Measurements from ENCODE around the gene IGSF11. TPM values are rescaled to one million over a fixed set of nuclear protein-coding genes. Genes with fewer than 3 reads are reported as not detected.

IGSF11 gene
- total and polyA plus RNA-seq, 9 of the 15 experiments (the other 6 are each of a cell fraction or from before 2014, with no cell fraction given) = 1.2 to 2.8 (median 1.7) TPM

GRCh38 chr3:118938183-118938961, 96.3 kb downstream of the IGSF11 start:
- 3% methylated on average over 5 of the region's 5 CpGs for WGBS (ENCODE audit: insufficient coverage, low coverage, missing lambda C conversion rate)
- no peaks in the 10 kb centered on the region for H3K27me3 ChIP-seq (ENCODE audit: control insufficient read depth in 2 of 2, insufficient read depth in 2 of 2, low read length in 2 of 2)
- H3K4me2 ChIP-seq (ENCODE audit: insufficient read depth, low read length) = peak overlapping the region; percentile 32; the same call in 1 of the 2 replicates
- no TSS peak for BruUV-seq (replicated peaks)
- H4K20me1 ChIP-seq (replicated peaks; ENCODE audit: control insufficient read depth, insufficient read depth, low read length) = no peaks in the 10 kb centered on the region
- no peaks in the 10 kb centered on the region for H3K9me1 ChIP-seq (ENCODE audit: control insufficient read depth, insufficient read depth, low read length)
- FAIRE-seq (peak; percentile 84), ATAC-seq (peak; percentile 69), DNase-seq (ENCODE audit: extremely low read depth in 1 of 4, low spot score in 3 of 4) (peak in 2 of 4 experiments; percentile 37 to 54)
- H3K4me1 ChIP-seq (replicated peaks in 1 of 2; ENCODE audit: control insufficient read depth in 2 of 2, insufficient read depth in 2 of 2, low read length in 2 of 2) = peaks cover 0 to 39% of the 10 kb centered on the region in 2 experiments; a peak in 4 of 5 replicates
- no peak overlapping the region for H3K4me3 ChIP-seq
- in situ Hi-C loops (cut with MboI) (no loop called here), intact Hi-C loops (cut with micrococcal nuclease) (no loop called here)
- H3K9ac ChIP-seq (ENCODE audit: insufficient read depth in 1 of 2, low read depth in 2 of 2, low read length in 2 of 2) = peak overlapping the region in 1 of 2 experiments; percentile 8; a peak in 1 of 4 replicates
- peak overlapping the region; percentile 72 for H3K27ac ChIP-seq (ENCODE audit: extremely low read depth, low read depth, low read length)
- peak overlapping the region; percentile 53 for H2AFZ ChIP-seq (ENCODE audit: low read depth, low read length)
- POLR2A ChIA-PET = no interaction called here
- no peaks in the 10 kb centered on the region for H3K9me3 ChIP-seq (replicated peaks; ENCODE audit: control insufficient read depth, insufficient read depth, low read depth, low read length)
- no peaks in the 10 kb centered on the region for H3K79me2 ChIP-seq (ENCODE audit: control insufficient read depth, insufficient read depth, low read length)
- CTCF ChIA-PET (ENCODE audit: low intra/inter-chr PET ratio) = no interaction called here
- no peaks in the 10 kb centered on the region for H3K36me3 ChIP-seq (ENCODE audit: control insufficient read depth, insufficient read depth, low read length)
- peak; percentile 71 for TF ChIP-seq MEIS2 (IDR thresholded peaks at IDR 0.05; ENCODE audit: partially characterized antibody)
- no peak for TF ChIP-seq THAP7 (CRISPR knock-in tag; IDR thresholded peaks at IDR 0.05)
- peak; percentile 43 for TF ChIP-seq NCOR1 (IDR thresholded peaks at IDR 0.05)
- 0 out of 2 replicates have a peak, but pooled peaks have one; percentile 39 for TF ChIP-seq BACH1 (tag; IDR thresholded peaks at IDR 0.05)
- TF ChIP-seq KLF10 (CRISPR knock-in tag; IDR thresholded peaks at IDR 0.05) = no peak
- no peak for TF ChIP-seq DEAF1 (CRISPR knock-in tag; IDR thresholded peaks at IDR 0.05)
- no peak for TF ChIP-seq PATZ1 (CRISPR knock-in tag; IDR thresholded peaks at IDR 0.05; ENCODE audit: borderline replicate concordance)
- TF ChIP-seq ZNF274 (IDR thresholded peaks at IDR 0.05; ENCODE audit: borderline replicate concordance, low read depth, low read length) = no peak
- TF ChIP-seq ZNF695 (CRISPR knock-in tag; IDR thresholded peaks at IDR 0.05) = no peak
- no peak for TF ChIP-seq BCL6 (CRISPR knock-in tag; IDR thresholded peaks at IDR 0.05)
- no peak for TF ChIP-seq SAFB2 (IDR thresholded peaks at IDR 0.05; ENCODE audit: borderline replicate concordance, low read depth, low read length, severe bottlenecking)
- TF ChIP-seq RBBP5 (IDR thresholded peaks at IDR 0.05; ENCODE audit: borderline replicate concordance, insufficient read depth, low read length, poor library complexity, severe bottlenecking) = no peak
- TF ChIP-seq MNT (conservative IDR thresholded peaks at IDR 0.05) = no peak
- TF ChIP-seq CEBPB (tag; IDR thresholded peaks at IDR 0.05) = peak; percentile 73
- TF ChIP-seq FUS (optimal IDR thresholded peaks at IDR 0.05; ENCODE audit: low read depth, low read length) = no peak
- TF ChIP-seq HSF4 (CRISPR knock-in tag; IDR thresholded peaks at IDR 0.05; ENCODE audit: borderline replicate concordance) = no peak
